Measurements from ENCODE around the gene RFT1.

GRCh38 chr3:53077476-53078220 is 52.6 kb downstream of the RFT1 start:
- no peak for TF ChIP-seq L3MBTL2 (conservative IDR thresholded peaks at IDR 0.05)
- no peak for TF ChIP-seq ZNF384 (IDR thresholded peaks at IDR 0.05)
- TF ChIP-seq BHLHE40 (IDR thresholded peaks at IDR 0.05; ENCODE audit: borderline replicate concordance): no peak
- no peak for TF ChIP-seq NFRKB (IDR thresholded peaks at IDR 0.05)
- TF ChIP-seq FOXM1 (IDR thresholded peaks at IDR 0.05; ENCODE audit: borderline replicate concordance): no peak
- TF ChIP-seq ELF4 (IDR thresholded peaks at IDR 0.05): no peak
- TF ChIP-seq, protein P1, sequence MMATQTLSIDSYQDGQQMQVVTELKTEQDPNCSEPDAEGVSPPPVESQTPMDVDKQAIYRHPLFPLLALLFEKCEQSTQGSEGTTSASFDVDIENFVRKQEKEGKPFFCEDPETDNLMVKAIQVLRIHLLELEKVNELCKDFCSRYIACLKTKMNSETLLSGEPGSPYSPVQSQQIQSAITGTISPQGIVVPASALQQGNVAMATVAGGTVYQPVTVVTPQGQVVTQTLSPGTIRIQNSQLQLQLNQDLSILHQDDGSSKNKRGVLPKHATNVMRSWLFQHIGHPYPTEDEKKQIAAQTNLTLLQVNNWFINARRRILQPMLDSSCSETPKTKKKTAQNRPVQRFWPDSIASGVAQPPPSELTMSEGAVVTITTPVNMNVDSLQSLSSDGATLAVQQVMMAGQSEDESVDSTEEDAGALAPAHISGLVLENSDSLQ (IDR thresholded peaks at IDR 0.05): no peak
- TF ChIP-seq LEF1 (IDR thresholded peaks at IDR 0.05; ENCODE audit: borderline replicate concordance): no peak
- no peak for TF ChIP-seq FOXK2 (IDR thresholded peaks at IDR 0.05)
